GM21717 (cell line): ENCODE results near the gene HNF1A.

Experiments used
- ATAC-seq: cut with Tn5 transposase; IDR thresholded peaks from one replicate; pipeline ENCODE4 v1.9.1; 2021; ENCODE audit warnings: mild to moderate bottlenecking, moderate library complexity; ENCODE audit not compliant: unreplicated experiment

HNF1A gene

GRCh38 chr12:120956579-120957300, 21.6 kb upstream of the HNF1A start:
- ATAC-seq, result no peak

GRCh38 chr12:120959111-120959878, 19.0 kb upstream of the HNF1A start:
- no peak for ATAC-seq

DNA sequence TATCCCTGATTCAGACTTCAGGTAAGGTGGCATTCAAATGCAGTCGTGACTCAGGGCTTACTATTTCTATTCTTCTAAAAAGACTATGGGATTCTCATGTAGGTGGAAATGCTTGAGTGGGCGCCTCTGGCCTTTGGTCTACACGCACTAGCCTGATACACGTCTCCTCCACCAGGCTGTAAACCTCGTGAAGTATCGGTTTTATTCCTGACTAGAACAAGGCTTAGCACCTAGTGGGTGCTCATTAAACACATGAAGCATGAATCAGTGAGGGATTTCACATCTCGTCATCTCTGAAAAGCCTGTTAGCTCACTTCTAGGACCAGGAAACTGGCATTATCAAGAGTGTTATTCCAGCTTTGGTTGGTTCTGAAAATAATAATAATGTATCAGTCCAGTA, 17.7 kb upstream of the HNF1A start:
- peak; percentile 53 for ATAC-seq

DNA sequence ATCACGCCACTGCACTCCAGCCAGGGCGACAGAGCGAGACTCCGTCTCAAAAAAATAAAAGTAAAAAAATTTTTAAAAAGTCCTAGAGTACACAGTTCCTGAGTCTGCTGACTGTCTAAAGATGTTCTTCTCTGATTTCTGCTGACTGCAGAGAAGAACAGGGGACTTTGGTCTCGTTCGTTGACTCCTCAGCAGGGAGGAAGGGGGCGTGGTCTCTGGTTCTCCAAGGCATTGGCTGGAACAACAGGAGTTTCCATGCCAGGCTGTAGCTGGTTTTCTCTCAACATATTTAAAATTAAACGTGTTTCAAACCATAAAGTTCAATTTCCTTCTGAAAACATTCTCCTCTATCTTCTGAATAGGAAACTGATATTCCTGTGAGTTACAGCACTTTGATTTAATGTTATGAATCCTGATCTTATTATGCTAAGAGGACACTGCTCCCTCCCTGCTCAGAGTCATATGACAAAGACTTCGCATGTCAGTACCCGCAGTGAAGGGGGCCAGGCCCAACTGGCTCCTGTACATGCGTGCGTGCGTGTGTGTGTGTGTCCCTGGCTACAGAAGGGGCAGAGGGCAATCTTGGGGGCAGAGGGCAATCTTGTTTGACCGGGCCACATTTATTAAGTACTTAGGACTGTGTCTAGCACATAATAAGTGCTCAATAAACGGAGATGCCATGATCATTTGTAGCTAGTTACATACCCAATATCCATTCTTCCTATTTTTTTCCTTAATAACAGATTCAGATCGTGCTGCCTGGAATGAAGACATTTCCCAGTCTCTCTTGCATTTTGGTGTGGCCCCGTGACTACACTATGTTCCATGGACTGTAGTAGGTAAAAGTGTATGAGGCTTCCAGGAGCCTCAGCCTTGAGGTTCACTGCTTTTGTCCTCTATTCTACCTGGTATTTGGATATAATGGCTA, 16.5 kb upstream of the HNF1A start:
- no peak for ATAC-seq

GRCh38 chr12:120962532-120963020, 15.8 kb upstream of the HNF1A start:
- no peak for ATAC-seq

- no peak for ATAC-seq
Measured at GRCh38 chr12:120964298-120964697, 14.0 kb upstream of the HNF1A start.

DNA sequence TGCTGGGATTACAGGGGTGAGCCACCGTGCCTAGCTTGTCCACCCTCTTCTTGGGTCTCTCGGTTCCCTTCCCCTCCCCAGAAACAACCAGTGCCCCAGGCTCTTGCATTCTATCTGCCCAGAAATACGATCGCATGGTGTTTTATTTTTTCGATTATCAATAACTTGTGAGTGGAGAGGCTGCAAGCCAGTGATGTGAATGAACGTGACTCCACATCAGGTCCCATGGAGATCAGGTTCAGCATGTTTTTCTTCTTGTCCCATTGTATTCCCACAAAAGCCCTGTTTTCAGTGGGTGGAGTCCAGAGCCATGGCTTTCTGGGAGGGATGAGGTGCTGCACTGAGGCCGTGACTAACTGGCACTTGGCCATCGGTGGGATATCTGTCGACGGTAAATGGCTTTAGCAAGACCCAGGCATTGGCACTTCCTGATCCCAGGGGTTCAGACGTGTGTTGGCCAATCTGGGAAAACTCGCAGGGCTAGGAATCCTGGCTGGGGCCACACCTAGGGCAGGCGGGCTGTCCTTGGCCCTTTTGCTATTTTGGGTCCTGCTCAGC, 12.7 kb upstream of the HNF1A start:
- ATAC-seq, result no peak

GRCh38 chr12:120970310-120970709, 8.0 kb upstream of the HNF1A start:
- ATAC-seq, result no peak

- no peak for ATAC-seq
Measured at GRCh38 chr12:120971299-120972180, 6.8 kb upstream of the HNF1A start.

DNA sequence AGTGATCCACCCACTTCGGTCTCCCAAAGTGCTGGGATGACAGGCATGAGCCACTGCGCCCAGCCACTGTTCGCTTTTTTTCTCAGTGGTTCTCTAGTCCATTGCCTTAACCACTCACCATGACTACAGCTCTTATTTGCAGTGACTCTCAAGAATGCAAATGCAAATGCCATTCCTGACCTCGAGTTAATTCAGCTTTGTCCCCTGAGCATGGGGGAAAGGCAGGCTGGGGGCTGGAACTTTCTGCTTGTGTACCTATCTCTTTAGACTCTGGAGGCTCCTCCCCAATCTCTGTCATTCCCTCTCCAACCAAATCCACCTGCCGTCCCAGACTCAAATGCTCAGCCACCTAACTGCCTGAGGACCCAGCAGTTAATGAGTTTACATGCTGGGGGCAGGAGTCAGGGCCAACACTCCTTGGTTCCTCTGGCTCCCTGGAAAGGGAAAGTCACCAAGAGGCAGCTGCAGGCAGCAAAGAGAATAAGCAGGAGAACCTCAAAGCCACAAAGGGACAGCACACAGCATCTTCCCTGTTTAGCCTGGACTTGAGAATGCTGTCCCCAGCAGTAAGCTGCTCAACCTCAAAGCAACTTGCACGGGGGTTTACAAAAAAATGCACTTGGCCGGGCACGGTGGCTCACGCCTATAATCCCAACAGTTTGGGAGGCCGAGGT, 5.3 kb upstream of the HNF1A start:
- ATAC-seq, result no peak

GRCh38 chr12:120977531-120978295, 630 bp upstream of the HNF1A start:
- ATAC-seq, result no peak

GRCh38 chr12:120979220-120979861, 998 bp downstream of the HNF1A start:
- ATAC-seq, result no peak

- ATAC-seq, result no peak
Measured at GRCh38 chr12:120979862-120980696, 1.7 kb downstream of the HNF1A start.

DNA sequence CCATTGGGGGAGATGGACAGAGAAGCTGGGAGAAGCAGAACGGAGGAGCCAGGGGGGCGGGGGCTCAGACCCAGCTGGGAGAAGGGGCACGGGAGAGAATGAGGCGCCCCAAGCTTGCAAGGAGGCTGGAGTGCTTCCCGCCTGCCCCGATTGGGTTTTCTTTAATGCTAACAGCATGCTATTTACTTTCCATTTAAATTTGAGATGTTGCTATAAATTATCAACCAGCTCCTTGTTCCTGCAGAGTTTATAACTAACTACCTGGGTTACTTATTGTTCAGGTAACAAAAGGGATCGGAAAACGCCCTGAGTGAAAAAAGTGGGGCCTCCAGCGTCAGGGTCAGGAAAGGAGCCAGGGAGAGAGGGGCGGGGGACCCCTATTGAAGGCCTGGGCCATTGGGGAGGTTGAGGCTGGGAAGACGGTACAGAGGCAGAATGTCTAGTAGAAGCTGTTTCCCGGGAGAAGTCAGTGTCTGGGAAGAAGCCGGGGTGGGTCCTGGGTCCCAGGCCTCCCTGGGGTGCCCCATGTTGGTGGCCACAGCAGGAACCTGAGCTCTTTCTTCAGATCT, 2.5 kb downstream of the HNF1A start:
- no peak for ATAC-seq

GRCh38 chr12:120981407-120981941, 3.1 kb downstream of the HNF1A start:
- ATAC-seq, result no peak

- no peak for ATAC-seq
Measured at GRCh38 chr12:120982659-120983058, 4.3 kb downstream of the HNF1A start.

DNA sequence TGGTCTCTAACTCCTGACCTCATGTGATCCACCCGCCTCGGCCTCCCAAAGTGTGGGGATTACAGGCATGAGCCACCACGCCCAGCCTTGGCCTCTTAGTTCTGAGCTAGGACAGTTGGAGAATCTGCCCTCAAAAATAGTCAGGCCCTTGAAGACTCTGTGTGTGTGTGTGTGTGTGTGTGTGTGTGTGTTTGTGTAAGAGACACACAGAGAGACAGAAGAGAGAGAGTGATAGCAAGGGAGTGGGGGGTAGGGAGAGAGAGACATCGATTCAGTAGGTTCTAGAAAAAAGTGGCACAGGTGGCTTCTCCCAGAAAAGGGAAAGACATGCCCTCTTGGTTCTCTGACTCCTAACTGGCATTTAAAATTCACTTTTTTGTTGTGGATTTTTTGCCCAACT, 5.4 kb downstream of the HNF1A start:
- ATAC-seq, result no peak
